GM21825 (cell line): Measurements from ENCODE around the gene TK1.
"Not testable (repeated sequence)": the region's sequence is repeated elsewhere in the genome, so short reads cannot be mapped to it uniquely, and the experiment has no call there.

ENCODE experiments used
- ATAC-seq: cut with Tn5 transposase; IDR thresholded peaks from one replicate; pipeline ENCODE4 v1.9.1; 2021; ENCODE audit warnings: mild to moderate bottlenecking, moderate library complexity; ENCODE audit not compliant: unreplicated experiment

The TK1 gene

DNA sequence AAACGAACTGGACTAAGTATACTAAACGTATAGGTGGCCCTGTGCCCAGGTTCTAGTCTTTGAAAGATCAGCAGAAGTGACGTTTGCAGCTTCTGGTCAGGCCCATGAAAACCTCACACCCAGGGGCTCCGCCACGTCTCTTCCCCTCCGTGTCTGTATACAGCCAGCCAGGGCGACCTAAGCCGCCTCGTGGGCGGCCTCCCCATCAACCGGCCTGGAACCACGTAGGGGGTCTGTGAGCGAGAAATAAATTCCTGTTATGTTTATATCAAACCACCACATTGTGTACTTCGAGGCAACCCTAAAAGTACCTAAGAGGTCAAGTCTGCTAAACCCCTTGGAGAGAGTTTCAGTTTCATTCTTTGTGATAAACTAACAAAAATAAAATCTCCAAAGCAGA, 6.8 kb downstream of the TK1 start:
- no peak for ATAC-seq

GRCh38 chr17:78179372-78179771, 7.5 kb downstream of the TK1 start:
- no peak for ATAC-seq

DNA sequence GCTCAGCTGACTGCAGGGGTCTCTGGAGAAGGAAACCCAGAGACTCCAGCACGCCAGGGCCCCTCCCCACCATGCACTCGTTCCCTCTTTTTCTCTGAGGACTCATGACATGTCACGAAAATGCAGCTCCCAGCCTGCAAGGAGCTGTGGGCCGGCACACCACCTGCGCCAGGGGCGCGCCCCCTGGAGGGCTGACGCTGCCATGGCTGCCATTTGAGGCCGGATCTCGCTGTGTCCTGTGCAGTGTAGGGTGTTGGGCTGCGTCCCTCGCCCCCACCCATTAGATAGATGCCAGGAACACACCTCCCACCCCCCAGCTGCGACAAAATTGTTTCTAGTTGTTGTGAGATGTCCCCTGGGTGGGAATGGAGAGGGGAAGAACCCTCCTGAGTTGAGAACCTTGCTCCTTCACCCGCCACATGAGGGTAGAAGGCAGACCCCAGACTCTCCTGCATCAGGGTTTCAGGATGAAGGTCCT, 10.3 kb downstream of the TK1 start:
- ATAC-seq, result no peak

DNA sequence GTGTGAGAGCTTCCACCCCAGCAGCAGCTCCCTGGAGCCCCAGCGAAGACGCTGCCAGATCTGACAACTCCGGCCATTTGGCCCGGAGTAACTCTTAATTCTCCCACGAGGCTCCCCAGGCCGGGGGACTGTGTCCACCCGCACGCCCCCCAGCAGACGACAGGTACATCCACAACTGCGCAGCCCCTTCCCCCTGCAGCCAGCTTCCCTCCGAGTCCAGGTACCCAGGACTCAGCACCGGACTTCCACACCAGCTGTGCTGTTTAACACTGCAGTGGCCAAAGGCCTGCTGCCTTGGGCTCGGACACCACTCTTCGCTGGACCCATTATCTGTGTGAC, 11.2 kb downstream of the TK1 start:
- ATAC-seq, result no peak

GRCh38 chr17:78174870-78175642, 11.8 kb downstream of the TK1 start:
- no peak for ATAC-seq

DNA sequence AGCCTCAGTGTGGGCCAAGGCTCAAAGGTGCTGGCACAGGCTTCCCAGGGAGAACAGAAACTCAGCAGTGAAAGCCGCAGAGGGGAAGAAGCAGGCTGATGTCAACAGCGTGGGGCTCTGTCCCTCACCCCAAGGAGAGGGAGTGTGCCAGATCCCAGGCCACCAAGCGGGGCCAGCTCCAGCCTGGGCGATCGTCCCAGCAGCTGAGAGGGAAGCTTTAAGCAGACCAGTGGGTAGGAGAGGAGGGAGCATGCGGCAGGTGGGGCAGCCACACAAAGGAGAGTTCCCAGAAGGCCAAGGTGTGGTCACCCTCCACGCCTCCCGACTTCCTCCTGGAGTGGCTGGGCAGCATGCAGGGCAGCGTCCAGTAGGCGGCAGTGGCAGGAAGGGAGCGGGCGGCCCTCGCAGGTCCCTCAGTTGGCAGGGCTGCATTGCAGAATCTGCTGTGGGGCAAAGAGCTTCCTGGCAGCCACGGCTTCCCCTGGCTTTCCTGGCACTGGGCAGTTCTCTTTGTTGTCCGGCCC, 12.4 kb downstream of the TK1 start:
- no peak for ATAC-seq

GRCh38 chr17:78173097-78173715, 13.6 kb downstream of the TK1 start:
- ATAC-seq, result peak; percentile 33

GRCh38 chr17:78172249-78173051, 14.4 kb downstream of the TK1 start:
- ATAC-seq, result no peak

DNA sequence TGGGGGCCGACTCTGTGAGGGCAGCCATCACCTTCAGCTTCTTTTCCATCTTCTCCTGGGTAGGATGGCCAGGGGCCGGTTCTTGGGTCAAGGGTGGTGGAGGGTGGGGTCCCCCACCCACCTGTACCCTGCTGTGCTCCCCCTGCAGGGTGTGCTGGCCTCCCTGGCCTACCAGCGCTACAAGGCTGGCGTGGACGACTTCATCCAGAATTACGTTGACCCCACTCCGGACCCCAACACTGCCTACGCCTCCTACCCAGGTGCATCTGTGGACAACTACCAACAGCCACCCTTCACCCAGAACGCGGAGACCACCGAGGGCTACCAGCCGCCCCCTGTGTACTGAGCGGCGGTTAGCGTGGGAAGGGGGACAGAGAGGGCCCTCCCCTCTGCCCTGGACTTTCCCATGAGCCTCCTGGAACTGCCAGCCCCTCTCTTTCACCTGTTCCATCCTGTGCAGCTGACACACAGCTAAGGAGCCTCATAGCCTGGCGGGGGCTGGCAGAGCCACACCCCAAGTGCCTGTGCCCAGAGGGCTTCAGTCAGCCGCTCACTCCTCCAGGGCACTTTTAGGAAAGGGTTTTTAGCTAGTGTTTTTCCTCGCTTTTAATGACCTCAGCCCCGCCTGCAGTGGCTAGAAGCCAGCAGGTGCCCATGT, 15.1 kb downstream of the TK1 start:
- ATAC-seq, result not testable (repeated sequence)

DNA sequence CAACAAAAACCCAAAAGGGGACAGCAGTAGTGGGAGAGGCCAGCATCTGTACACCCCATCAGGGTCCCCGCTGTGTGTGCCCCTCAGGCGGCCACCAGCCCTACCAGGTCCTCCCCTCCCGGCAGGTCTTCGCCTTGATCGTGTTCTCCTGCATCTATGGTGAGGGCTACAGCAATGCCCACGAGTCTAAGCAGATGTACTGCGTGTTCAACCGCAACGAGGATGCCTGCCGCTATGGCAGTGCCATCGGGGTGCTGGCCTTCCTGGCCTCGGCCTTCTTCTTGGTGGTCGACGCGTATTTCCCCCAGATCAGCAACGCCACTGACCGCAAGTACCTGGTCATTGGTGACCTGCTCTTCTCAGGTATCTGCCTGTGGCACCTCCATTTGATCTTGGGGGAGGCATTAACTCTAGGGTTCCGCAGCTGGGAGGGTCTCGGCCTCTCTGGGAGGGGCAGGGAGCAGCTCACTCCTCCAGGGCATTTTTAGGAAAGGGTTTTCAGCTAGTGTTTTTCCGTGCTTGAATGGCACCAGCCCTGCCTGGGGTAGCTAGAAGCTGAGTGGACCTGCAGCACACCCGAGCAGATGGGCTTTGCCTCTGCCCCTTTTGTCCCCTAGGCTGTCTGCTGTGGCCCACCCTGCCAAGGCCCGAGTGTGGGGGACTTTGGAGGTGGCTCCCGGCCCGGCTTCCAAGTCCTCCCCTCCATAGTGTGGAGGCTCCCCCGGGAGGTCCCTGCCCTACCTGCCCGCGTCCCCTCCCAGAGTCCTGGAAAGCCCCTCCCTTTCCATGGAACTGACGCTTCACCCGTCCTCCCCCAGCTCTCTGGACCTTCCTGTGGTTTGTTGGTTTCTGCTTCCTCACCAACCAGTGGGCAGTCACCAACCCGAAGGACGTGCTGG, 15.9 kb downstream of the TK1 start:
- ATAC-seq, result no peak

- ATAC-seq, result peak; percentile 18
These were observed 17.7 kb downstream of the TK1 start for GRCh38 chr17:78168903-78169793.

DNA sequence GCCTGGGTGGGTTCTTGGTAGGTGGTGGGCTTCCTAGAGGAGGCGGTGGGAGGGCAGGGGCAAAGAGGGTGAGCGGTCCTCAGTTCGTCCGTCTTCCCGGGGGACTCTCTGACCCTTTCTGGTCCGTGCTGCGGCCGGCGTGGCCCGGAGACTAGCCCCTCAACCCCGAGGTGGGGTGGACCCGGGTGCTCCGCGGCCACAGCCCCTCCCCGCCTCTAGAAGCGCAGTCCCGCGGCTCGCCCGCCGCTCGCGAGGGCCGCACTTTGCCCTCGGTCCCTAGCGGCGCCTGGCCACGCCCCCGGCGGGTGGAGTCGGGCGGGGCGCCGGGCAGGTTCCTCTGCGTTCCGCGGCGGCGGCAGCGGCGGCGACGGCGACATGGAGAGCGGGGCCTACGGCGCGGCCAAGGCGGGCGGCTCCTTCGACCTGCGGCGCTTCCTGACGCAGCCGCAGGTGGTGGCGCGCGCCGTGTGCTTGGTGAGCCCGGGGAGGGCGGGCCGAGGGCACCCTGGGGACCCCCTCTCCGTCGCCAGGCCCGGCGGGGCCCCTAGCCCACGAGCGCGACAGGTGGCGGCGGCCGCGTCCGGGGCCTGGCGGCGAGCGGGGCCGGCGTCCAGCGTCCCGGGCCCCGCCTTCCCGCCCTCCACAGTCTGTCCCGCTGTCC, 18.5 kb downstream of the TK1 start, which contains the start of gene SYNGR2:
Gene SYNGR2, plus strand, starts transcription at position 340 of the 661 bp plus-strand sequence. Its CDS starts 36 bp downstream, at position 376.
- peak; percentile 52 for ATAC-seq

DNA sequence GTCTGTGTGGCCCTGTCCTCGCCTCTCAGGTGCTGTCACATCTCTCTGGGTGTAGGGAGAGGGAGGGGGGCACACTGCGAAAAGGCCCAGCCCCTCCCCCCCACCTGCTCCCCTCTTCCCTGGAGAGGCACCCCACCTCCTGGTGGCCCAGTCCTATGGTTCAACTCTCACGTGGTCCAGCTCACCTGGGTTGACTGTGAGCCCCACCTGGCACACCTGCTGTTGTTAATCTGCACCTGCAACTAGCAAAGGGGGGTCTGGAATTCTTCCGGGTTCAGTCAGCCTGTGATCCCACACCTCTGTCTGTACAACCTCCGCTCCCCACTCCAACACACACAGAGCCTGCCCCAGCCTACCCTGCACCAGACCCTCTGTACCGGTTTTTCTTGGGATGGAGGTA, 20.4 kb downstream of the TK1 start:
- ATAC-seq, result no peak

DNA sequence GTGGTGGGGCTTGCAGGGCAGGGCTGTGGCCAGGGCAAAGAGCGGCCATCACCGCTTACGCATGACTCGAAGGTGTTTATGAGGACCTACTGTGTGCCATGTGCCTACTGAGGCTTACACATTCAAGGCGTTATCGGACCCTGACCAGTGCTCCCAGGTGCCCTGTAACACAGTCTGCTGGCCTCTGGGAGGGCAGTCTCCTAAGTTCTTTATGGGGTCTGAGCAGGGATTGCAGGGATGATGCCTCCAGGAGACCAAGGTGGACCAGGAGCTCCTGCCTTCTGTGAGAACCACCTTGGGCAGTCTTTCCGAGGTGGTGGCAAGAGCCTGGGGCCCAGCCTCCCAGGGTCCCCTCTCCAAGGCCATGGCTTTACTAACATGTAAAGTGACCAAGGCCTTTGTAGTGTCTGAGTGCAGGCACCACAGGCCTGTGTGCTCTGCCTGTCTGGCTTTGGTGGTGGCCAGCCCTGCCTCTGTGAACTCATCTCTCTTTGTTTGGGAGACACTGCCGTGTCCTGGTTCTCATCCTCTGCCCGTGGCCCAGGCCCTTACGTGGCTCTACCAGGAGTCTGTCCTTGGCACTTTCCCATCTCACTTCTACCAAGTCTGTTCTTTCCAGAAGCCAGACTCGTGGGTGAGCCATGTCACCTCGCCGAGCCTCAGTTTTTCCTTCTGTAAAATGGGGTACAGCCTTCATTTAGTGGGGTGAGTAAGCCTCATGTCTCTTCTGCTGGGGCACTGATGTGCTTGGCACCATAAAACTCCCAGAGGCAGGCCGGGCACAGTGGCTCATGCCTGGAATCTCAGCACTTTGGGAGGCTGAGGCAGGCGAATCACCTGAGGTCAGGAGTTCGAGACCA, 21.9 kb downstream of the TK1 start:
- ATAC-seq, result no peak

GRCh38 chr17:78163881-78164747, 22.7 kb downstream of the TK1 start:
- ATAC-seq, result no peak

DNA sequence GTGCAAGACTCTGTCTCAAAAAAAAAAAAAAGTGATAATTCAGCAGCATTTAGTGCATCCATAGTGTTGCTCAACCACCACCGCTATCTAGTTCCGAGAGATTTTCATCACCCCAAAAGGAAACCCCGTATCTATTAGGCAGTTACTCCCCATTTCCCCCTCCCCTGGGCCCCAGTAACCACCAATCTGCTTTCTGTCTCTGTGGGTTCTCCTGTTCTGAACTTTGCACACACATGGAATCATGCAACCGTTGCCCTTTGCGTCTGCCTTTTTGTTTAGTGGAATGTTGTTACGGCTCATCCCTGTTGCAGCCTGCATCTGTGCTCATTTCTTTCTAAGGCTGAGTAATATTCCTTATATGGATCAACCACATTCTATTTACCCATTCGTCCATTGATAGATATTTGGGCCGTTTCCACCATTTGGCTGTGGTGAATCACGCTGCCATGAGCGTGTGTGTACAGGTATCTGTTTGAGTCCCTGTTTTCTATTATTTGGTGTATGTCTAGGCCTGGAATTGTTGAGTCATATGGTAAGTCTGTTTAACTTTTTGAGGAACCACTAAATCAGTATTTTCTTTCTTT, 27.2 kb downstream of the TK1 start:
- no peak for ATAC-seq
